Measurements from ENCODE around the gene MAPK12. TPM values are rescaled to one million over a fixed set of nuclear protein-coding genes. Genes with fewer than 3 reads are reported as not detected.

Gene MAPK12
- total and polyA plus RNA-seq, 8 donors = 4.7 to 49.6 (median 8.2) TPM

- H3K4me1 ChIP-seq = peaks cover 58 to 90% (median 78%) of the 10 kb centered on the region in 4 donors
- TF ChIP-seq POLR2A (IDR thresholded peaks at IDR 0.05) (no peak), EP300 (IDR thresholded peaks at IDR 0.05) (no peak), POLR2AphosphoS5 (IDR thresholded peaks at IDR 0.05) (no peak), CTCF (IDR thresholded peaks at IDR 0.05) (peak in 1 of 7 experiments; percentile 29)
- H3K9me3 ChIP-seq = no peaks in the 10 kb centered on the region
- intact Hi-C loops (cut with DNase I; ENCODE audit: low total_unique reads) = no loop called here
- peak overlapping the region; percentile 23 to 83 (median 43) for H3K27ac ChIP-seq
- WGBS, 5 donors = 0 to 1% (median 1%) methylated on average over 11 to 45 of the region's 45 CpGs
- DNase-seq = peak; percentile 77 to 85
- H3K4me3 ChIP-seq = peak overlapping the region; percentile 52 to 59 (median 56)
- peaks cover 16 to 24% (median 18%) of the 10 kb centered on the region in 4 donors for H3K36me3 ChIP-seq
- peaks cover 0 to 36% (median 3%) of the 10 kb centered on the region in 3 donors for H3K27me3 ChIP-seq
Measured at GRCh38 chr22:50271519-50271970, 10.1 kb upstream of the MAPK12 start.

- no peaks in the 10 kb centered on the region for H3K9me3 ChIP-seq
- no peak for TF ChIP-seq CTCF (IDR thresholded peaks at IDR 0.05)
- TF ChIP-seq POLR2A (IDR thresholded peaks at IDR 0.05) = no peak
- peak in 1 of 3 donors; percentile 3 for TF ChIP-seq POLR2AphosphoS5 (IDR thresholded peaks at IDR 0.05)
- H3K27me3 ChIP-seq = peaks cover 0 to 36% (median 3%) of the 10 kb centered on the region in 3 donors
- H3K36me3 ChIP-seq = peaks cover 10 to 17% (median 11%) of the 10 kb centered on the region in 4 donors
- 0 to 2% (median 1%) methylated on average over 23 to 53 of the region's 53 CpGs for WGBS, 5 donors
- intact Hi-C loops (cut with DNase I; ENCODE audit: low total_unique reads) = no loop called here
- peak overlapping the region; percentile 52 to 59 (median 56) for H3K4me3 ChIP-seq
- H3K4me1 ChIP-seq = peaks cover 58 to 83% (median 72%) of the 10 kb centered on the region in 4 donors
- DNase-seq = peak; percentile 75 to 90
- peak overlapping the region; percentile 49 to 83 (median 67) for H3K27ac ChIP-seq
Measured at GRCh38 chr22:50270666-50271394, 9.3 kb upstream of the MAPK12 start.

- H3K27me3 ChIP-seq = peaks cover 0 to 36% (median 3%) of the 10 kb centered on the region in 3 donors
- no peaks in the 10 kb centered on the region for H3K9me3 ChIP-seq
- 0 to 2% (median 1%) methylated on average over 21 to 91 of the region's 92 CpGs for WGBS, 5 donors
- H3K36me3 ChIP-seq = peaks cover 3 to 10% (median 4%) of the 10 kb centered on the region in 4 donors
- H3K27ac ChIP-seq = peak within 1 kb of the TSS; percentile 67 to 83 (median 69)
- TF ChIP-seq POLR2A (IDR thresholded peaks at IDR 0.05) (no peak), POLR2AphosphoS5 (IDR thresholded peaks at IDR 0.05) (no peak), CTCF (IDR thresholded peaks at IDR 0.05) (no peak), EP300 (IDR thresholded peaks at IDR 0.05) (no peak)
- intact Hi-C loops (cut with DNase I; ENCODE audit: low total_unique reads) = no loop called here
- peaks cover 58 to 77% (median 69%) of the 10 kb centered on the region in 4 donors for H3K4me1 ChIP-seq
- peak within 1 kb of the TSS; percentile 52 to 59 (median 56) for H3K4me3 ChIP-seq
- DNase-seq = peak in 1 of 2 donors; percentile 79
Measured at GRCh38 chr22:50269970-50270665, 8.6 kb upstream of the MAPK12 start, which contains the start of gene MAPK11. TSS of gene MAPK11 (minus strand) at chr22:50270380. CDS start at chr22:50270292, 88 bp downstream.

- H3K4me1 ChIP-seq = peaks cover 54 to 72% (median 64%) of the 10 kb centered on the region in 4 donors
- peaks cover 0 to 36% (median 3%) of the 10 kb centered on the region in 3 donors for H3K27me3 ChIP-seq
- DNase-seq = no peak
- intact Hi-C loops (cut with DNase I; ENCODE audit: low total_unique reads) = no loop called here
- H3K36me3 ChIP-seq = peaks cover 0 to 5% (median 0%) of the 10 kb centered on the region in 4 donors
- TF ChIP-seq POLR2A (IDR thresholded peaks at IDR 0.05) (no peak), POLR2AphosphoS5 (IDR thresholded peaks at IDR 0.05) (no peak), CTCF (IDR thresholded peaks at IDR 0.05) (no peak), EP300 (IDR thresholded peaks at IDR 0.05) (no peak)
- WGBS, 5 donors = 8 to 24% (median 17%) methylated on average over 2 to 18 of the region's 18 CpGs
- peak overlapping the region; percentile 52 to 59 (median 56) for H3K4me3 ChIP-seq
- H3K27ac ChIP-seq = peak overlapping the region; percentile 43 to 83 (median 69)
- no peaks in the 10 kb centered on the region for H3K9me3 ChIP-seq
Measured at GRCh38 chr22:50269573-50269969, 8.1 kb upstream of the MAPK12 start.
